Activated CD8-positive, alpha-beta memory T cell treated with anti-CD3 and anti-CD28 coated beads, Interleukin-2, amount 50 U/mL, for 1 hour (primary cell): ENCODE measurements around the gene TTC13.

ENCODE experiments used
- DNase-seq: peaks from one replicate; pipeline ENCODE4 v3.0.0-alpha.2; 2020; ENCODE audit errors: extremely low read depth

The TTC13 gene

GRCh38 chr1:230906226-230906625 is 72.4 kb downstream of the TTC13 start:
- DNase-seq: no peak

- no peak for DNase-seq
These were observed 72.9 kb downstream of the TTC13 start for GRCh38 chr1:230905733-230906132.

- DNase-seq: no peak
These were observed 76.2 kb downstream of the TTC13 start for GRCh38 chr1:230902349-230902923.

- DNase-seq: no peak
These were observed 77.0 kb downstream of the TTC13 start for GRCh38 chr1:230901671-230902070.

- no peak for DNase-seq
These were observed 77.7 kb downstream of the TTC13 start for GRCh38 chr1:230900984-230901383.

GRCh38 chr1:230899841-230900251 is 78.8 kb downstream of the TTC13 start:
- no peak for DNase-seq

- DNase-seq: no peak
These were observed 79.9 kb downstream of the TTC13 start for GRCh38 chr1:230898748-230899147.

- no peak for DNase-seq
These were observed 80.5 kb downstream of the TTC13 start for GRCh38 chr1:230898144-230898543.

- DNase-seq: no peak
These were observed 81.9 kb downstream of the TTC13 start for GRCh38 chr1:230896779-230897178.

GRCh38 chr1:230895452-230895851 is 83.2 kb downstream of the TTC13 start:
- no peak for DNase-seq

- no peak for DNase-seq
These were observed 84.0 kb downstream of the TTC13 start for GRCh38 chr1:230894664-230895063.

- DNase-seq: no peak
These were observed 84.6 kb downstream of the TTC13 start for GRCh38 chr1:230894032-230894431.

GRCh38 chr1:230892018-230892491 is 86.6 kb downstream of the TTC13 start:
- DNase-seq: no peak

- DNase-seq: no peak
These were observed 87.2 kb downstream of the TTC13 start for GRCh38 chr1:230891413-230891812.

- DNase-seq: no peak
These were observed 94.0 kb downstream of the TTC13 start for GRCh38 chr1:230884646-230885045.

- DNase-seq: no peak
These were observed 94.7 kb downstream of the TTC13 start for GRCh38 chr1:230883967-230884366.

- no peak for DNase-seq
These were observed 98.9 kb downstream of the TTC13 start for GRCh38 chr1:230879778-230880177.

- DNase-seq: no peak
These were observed 100.1 kb downstream of the TTC13 start for GRCh38 chr1:230878591-230878990.

GRCh38 chr1:230877924-230878590 is 100.6 kb downstream of the TTC13 start:
- DNase-seq: no peak

GRCh38 chr1:230877146-230877923 is 101.3 kb downstream of the TTC13 start:
- DNase-seq: no peak

GRCh38 chr1:230876660-230877059 is 102.0 kb downstream of the TTC13 start:
- no peak for DNase-seq

- no peak for DNase-seq
These were observed 103.3 kb downstream of the TTC13 start for GRCh38 chr1:230875370-230875769.

GRCh38 chr1:230870916-230871315 is 107.7 kb downstream of the TTC13 start:
- no peak for DNase-seq
